ENCODE results near the gene GLRX3.
"Not testable (repeated sequence)": the region's sequence is repeated elsewhere in the genome, so short reads cannot be mapped to it uniquely, and the experiment has no call there.

Gene GLRX3

DNA sequence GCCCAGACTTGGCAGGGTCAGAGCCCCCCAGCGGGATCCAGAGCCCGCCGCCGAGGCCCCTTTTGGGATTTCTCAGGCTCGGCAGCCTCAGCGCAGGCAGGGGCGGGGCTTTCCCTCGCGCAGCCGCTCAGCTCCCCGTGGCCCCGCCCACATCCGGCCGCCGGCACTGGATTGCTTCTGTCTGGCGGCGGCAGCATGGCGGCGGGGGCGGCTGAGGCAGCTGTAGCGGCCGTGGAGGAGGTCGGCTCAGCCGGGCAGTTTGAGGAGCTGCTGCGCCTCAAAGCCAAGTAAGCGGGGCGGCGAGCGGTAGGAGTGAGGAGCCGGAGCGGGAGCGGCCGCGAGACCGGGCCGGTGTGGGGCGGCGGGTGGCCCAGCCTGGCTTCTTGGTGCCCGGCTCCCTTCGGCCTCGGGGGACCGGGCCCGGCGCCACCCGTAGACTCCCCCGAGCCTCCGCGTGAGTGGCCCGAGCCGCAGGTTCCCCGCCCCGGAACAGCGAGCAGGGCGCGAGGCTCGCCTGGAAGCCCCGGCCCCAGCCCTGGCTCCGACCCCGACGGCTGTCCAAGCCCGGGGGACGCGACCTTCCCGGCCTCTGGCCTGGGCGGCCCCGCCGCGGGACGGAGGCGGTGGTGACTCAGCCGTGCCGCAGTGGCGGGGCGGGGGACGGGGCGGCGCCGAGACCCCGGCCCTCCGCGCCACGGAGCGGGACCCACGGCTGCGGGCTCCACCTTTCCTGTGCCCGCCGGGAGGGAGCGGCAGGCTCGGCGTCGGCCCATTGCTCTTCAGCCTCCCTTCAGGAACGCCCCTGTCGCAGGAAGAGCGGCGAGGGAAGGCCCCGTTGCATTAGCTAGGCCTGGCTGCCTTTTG is at the start of gene GLRX3:
Gene GLRX3, plus strand, starts transcription at position 166 of the 864 bp plus-strand sequence. Its CDS starts 30 bp downstream, at position 196.
- peak; percentile 63 for DNase-seq (ENCODE audit: low spot score)

DNA sequence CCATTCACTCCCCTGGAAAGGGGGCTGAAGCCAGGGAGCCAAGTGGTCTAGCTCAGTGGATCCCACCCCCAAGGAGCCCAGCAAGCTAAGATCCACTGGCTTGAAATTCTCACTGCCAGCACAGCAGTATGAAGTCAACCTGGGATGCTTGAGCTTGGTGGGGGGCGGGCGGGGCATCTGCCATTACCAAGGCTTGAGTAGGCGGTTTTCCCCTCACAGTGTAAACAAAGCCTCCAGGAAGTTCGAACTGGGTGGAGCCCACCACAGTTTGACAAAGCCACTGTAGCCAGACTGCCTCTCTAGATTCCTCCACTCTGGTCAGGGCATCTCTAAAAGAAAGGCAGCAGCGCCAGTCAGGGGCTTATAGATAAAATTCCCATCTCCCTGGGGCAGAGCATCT is 45.6 kb upstream of the GLRX3 start:
- not testable (repeated sequence) for DNase-seq (ENCODE audit: low spot score)

DNA sequence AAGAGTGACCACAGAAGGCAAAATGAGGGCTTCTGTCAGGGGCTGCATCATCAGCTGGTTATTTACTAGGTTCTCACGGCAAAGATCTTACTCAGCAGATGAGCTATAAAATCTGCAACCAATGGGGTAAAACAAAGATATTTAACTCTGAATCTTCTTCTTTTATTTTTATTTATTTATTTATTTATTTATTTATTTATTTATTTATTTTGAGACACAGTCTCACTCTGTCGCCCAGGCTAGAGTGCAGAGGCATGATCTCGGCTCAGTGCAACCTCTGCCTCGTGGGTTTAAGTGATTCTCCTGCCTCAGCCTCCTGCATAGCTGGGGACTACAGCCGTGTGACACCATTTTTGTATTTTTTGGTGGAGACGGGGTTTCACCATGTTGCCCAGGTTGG is 36.8 kb upstream of the GLRX3 start:
- no peak for DNase-seq (ENCODE audit: low spot score)

GRCh38 chr10:130105724-130106123 is 30.5 kb upstream of the GLRX3 start:
- DNase-seq (ENCODE audit: low spot score): no peak

DNA sequence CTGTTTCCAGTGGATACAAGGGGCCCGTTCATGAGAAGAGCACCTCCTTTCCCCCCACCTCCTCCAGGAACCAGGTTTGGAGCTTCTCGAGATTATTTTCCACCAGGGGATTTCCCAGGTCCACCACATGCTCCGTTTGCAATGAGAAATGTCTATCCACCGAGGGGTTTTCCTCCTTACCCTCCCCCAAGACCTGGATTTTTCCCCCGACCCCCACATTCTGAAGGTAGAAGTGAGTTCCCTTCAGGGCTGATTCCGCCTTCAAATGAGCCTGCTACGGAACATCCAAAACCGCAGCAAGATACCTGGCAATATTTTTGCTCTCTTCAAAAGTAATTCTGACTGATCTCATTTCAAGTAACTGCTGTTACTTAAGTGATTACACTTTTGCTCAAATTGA is 28.0 kb upstream of the GLRX3 start:
- not testable (repeated sequence) for DNase-seq (ENCODE audit: low spot score)

- DNase-seq (ENCODE audit: low spot score): no peak
Observed at GRCh38 chr10:130108934-130109604, 27.1 kb upstream of the GLRX3 start.

DNA sequence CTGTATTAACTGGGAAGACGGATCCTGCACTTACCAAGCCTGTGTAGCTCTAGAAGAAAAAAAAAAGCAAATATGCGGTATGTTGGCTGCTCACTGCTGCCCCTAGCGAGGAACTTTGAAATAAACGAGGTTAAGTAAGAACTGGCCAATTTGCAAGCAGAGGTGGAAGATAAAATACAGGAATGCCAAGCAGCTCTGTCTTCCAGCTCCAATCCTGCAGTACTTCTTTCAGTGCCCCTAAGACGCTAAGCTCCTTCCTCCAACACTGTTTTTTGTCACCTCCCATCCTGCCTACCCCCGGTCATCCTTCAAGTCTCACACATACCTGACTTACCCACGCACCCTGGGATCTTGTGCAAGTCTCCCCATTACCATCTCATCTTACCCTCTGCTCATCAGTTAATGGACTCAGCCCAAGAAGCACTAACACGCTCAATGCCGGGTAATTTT is 26.4 kb upstream of the GLRX3 start:
- DNase-seq (ENCODE audit: low spot score): peak; percentile 53

- DNase-seq (ENCODE audit: low spot score): peak; percentile 90
Observed at GRCh38 chr10:130110246-130111112, 25.7 kb upstream of the GLRX3 start, which contains the start of gene C10orf143. Gene C10orf143, minus strand, starts transcription at chr10:130110830. Its CDS starts 58 bp downstream, at chr10:130110772.

GRCh38 chr10:130111113-130111851 is 24.9 kb upstream of the GLRX3 start:
- peak; percentile 83 for DNase-seq (ENCODE audit: low spot score)

GRCh38 chr10:130111852-130112180 is 24.4 kb upstream of the GLRX3 start:
- no peak for DNase-seq (ENCODE audit: low spot score)

- no peak for DNase-seq (ENCODE audit: low spot score)
Observed at GRCh38 chr10:130112821-130113220, 23.4 kb upstream of the GLRX3 start.

GRCh38 chr10:130116942-130117341 is 19.2 kb upstream of the GLRX3 start:
- not testable (repeated sequence) for DNase-seq (ENCODE audit: low spot score)

DNA sequence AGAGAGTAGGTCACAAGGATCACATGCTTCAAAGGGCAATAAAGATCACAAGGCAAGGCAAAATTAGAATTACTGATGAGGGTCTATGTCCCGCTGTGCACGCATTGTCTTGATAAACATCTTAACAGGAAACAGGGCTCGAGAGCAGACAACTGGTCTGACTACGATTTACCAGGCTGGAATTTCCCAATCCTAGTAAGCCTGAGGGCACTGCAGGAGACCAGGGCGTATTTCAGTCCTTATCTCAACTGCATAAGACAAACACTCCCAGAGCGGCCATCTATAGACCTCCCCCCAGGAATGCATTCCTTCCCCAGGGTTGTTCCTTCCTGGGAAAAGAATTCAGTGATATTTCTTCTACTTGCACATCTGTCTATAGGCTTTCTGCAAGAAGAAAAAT is 18.7 kb upstream of the GLRX3 start:
- not testable (repeated sequence) for DNase-seq (ENCODE audit: low spot score)

- DNase-seq (ENCODE audit: low spot score): no peak
Observed at GRCh38 chr10:130121486-130122079, 14.6 kb upstream of the GLRX3 start.

- peak; percentile 72 for DNase-seq (ENCODE audit: low spot score)
Observed at GRCh38 chr10:130127364-130128061, 8.7 kb upstream of the GLRX3 start.

- DNase-seq (ENCODE audit: low spot score): no peak
Observed at GRCh38 chr10:130128062-130128781, 8.0 kb upstream of the GLRX3 start.

DNA sequence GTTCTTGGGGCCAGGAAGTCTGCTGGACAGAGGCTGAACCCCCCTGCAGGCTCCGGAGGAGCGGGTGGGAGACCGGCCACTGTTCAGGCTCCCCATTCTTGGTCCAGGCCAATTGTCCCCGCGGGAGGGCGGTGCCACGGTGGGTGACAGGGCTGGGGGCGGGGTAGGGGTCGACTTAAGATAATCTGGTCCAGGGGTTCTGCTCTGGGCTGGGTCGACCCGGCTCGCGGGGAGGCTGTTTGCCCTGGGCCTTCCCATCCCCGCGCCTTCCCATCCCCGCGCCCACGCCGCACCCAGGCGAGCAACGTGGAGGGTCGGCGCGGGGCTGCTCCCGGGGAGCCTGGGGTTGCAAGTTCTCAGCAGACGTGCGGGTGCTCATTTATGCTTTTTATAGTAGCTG is 7.3 kb upstream of the GLRX3 start:
- no peak for DNase-seq (ENCODE audit: low spot score)

- DNase-seq (ENCODE audit: low spot score): no peak
Observed at GRCh38 chr10:130135676-130136225, 440 bp upstream of the GLRX3 start.

DNA sequence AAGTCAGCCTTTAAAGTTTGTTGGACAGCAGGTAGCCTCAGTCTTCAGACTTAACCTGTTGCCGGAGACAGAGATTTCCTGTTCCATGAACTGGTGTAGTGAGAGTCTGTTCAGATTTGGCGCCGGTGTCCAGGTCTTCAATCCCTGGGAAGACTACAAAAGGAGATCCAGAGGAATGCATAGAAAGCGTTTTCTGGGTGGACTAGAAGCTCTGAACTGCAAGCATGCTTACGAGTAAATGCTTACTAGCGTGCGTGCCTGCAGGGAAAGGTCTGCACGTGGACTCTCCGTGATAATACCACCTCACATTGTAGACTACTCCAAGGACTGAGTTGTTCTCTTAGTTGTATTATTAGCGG is 878 bp downstream of the GLRX3 start:
- DNase-seq (ENCODE audit: low spot score): peak; percentile 28

All from COLO829 (cell line).